HG03280 (cell line): ENCODE results near the gene ZBTB7C.
"Not testable (repeated sequence)": the region's sequence is repeated elsewhere in the genome, so short reads cannot be mapped to it uniquely, and the experiment has no call there.

Experiments
- ATAC-seq: cut with Tn5 transposase; IDR thresholded peaks from one replicate; pipeline ENCODE4 v1.9.1; 2021; ENCODE audit warnings: mild to moderate bottlenecking, moderate library complexity; ENCODE audit not compliant: unreplicated experiment

Gene ZBTB7C

DNA sequence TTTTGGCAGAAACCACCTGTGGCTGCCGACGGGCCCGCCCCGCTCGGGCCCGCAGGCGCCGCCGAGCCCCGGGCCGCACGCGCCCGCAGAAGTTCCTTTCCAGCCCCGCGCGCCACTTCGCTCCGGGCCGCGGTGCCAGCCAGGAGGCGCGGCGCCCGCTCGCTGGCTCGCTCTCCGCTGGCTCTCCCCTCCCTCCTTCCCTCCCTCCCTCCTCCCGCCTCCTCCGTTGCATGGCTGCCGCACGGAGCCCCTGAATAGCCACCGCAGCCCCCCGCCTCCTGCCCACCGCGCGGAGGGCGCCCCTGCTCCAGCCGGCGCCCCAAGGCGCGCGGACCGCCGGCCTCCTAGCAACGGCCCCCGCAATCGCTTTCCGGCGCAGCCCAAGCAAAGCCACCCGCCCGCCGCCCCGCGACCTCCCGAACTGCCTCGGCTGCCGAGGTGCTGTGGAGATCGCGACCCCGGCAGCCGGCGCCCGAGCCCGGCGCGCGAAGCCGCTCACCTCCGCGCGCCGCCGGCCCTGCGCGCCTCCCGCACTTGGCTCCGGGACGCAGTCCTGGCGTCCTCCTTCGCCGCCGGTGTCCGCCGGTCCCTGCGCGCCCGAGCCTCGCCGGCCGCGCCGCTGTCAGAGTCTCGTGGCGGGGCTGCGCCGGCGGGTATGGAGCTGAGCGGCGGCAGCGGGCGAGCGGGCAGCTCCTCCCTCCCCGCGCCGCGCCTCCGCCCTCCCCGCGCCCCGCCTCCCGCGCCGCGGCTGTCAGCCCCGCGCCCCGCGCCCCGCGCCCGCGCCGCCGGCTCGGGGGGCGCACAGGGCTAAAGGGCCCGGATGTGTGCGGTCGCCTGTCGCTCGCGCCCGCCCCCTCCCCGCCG lies at the start of gene ZBTB7C:
Gene ZBTB7C (minus strand): TSS at position 657 of the 864 bp plus-strand sequence.
- peak; percentile 34 for ATAC-seq

DNA sequence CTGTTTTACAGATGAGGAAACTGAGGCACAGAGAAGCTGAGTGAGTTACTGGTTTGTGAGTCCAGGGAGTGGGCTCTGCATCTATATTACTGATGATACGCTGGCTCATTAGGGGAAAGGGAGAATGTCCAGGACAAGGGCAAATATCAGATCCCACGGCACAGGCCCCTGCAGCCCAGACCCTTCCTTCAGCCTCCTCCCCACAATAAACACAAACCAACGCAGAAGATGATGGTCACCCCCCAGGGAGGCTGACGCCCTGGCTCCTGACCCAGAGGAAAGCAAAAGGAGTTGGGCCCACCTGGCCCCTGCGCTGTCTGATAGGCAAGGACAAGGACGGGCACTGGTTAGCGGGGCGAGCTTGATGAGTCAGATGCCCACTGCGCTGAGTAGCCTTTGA lies 47.7 kb upstream of the ZBTB7C start:
- no peak for ATAC-seq

DNA sequence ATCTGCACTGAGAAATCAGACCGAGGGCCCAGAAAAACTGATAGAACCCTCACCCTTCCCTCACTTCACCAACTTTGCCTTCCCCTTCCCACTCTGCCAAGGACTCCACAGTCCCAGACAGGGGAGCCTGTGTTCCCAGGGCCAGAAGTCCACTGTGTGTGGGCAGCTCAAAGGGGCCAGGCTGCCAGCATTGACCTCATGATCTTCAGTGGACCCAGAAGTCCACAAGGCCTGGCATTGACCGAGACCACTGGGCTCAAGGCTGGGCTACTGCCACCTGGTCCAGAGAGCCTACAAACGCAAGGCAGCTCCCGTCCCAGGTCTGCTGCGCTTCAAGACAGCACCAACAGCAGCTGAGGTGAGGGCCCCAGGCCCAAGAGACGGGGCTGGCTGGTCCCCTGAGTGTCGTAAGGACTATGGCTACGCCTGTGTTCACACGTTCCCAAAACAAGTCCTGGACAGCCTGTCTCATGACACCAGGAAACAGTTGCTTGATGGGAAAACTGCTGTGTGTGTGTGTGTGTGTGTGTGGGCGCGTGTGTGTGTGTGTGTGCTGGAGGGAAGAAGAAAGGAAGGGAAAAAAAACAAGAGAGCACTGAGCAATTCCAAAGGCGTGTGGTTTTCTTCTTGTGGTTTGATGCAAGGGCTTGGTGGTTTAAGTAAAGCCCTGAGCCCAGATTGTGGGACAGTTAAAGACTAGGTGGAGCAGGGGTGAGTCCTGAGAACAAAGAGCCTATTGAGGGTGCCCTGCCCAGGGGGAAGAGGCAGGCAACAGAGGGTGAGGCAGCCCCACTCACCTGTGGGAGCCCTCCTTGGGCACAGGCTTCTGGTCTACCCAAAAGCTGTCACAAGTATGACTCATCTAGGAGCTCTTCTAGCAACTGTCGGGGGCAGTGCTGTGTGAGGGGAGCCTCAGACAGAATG lies 46.6 kb upstream of the ZBTB7C start:
- no peak for ATAC-seq

DNA sequence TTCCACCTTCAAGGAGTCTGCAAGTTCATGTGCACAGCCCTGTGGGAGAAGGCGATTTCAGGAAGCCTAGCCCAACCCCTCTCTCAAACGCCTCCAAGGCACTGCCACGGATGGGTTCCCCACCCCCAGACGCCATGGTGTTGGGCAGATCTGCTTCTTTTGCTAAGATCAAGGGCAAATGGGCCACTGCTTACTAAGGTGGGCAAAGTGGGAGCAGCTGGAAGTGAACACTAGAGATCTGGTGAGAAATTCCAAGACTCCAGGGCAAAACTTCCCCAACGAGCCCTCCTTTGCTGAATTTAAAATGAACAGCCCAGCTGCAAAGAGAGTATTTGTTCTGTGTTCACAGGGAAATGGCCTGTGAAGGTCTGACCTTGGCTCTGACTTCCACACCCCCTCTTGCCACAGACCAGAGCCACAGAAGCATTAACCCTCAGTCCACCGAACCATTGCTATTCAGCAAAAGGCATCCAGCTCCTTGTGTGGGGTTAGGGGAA lies 45.1 kb upstream of the ZBTB7C start:
- no peak for ATAC-seq

DNA sequence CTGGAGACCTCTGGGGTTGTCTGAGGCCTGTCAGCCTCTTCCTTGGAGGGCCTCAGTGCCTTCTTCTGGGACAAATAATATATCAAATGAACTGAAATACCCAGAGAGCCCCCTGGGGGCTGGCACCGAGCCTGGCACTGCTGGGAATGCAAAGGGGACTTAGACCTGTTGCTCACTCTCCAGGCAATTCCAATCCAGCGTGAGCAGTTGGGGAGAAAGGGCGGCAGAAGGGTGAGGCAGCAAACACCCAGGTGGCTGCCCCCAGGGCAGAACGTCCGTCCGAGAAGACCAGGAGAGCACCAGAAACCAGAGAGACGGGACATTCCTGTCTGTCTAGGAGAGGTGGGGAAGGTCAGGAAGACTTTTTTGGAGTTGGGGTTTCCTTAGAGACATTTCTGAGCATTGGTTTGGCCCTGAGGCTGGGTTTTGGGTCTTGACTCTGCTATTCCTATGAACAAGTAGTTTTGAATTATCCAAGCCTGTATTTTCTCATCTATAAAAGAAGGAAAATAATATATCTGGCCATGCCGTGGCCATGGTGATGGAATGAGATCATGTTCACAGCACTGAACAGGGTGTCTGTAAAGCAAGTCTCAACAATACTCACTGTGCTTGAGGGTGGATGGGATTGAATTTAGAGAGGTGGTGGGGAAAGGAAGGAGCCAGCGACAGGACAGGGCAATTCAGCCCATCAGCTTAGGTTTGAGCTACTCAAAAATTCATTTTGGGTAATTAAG lies 44.3 kb upstream of the ZBTB7C start:
- ATAC-seq, result no peak

DNA sequence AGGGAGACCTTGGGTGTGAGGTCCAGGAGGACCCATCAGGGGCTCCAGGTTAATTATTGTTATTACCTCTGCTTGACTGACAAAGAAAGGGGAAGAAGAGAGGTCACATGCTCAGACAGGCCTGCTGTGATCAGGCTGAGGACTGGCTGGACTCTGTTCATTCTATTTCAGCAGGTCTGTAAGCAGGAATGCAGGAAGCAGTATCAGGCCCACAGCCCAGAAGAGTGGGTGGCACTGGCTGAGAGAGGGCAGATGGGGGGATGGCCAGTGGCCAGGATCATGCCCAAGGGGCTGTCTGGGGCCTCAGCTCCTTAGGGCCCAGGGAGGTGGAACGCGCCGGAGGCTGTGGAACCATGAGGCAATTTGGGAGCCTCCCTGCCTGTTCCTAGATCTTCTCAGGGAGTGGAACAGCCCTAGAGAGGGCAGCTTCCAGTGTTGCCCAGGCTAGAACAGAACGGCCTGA lies 43.7 kb upstream of the ZBTB7C start:
- no peak for ATAC-seq

DNA sequence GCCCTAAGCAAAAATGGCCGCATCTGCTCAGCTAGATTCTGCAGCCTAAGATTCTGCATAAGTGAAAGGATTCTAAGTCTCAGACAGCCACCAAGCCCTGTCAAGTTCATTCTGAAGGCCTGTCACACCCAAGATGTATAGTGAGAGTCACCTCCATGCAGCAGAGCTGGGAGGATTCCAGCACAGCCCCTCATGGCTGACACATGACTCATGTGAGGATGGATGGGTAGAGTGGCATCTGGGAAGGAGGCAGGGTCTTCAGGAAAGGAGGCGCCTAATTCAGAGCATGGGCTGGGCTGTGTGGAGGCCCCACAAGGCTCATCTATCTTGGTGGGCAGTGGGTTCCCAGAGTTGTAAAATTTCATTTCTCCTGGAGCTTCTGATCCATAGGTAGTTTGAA lies 41.5 kb upstream of the ZBTB7C start:
- no peak for ATAC-seq

DNA sequence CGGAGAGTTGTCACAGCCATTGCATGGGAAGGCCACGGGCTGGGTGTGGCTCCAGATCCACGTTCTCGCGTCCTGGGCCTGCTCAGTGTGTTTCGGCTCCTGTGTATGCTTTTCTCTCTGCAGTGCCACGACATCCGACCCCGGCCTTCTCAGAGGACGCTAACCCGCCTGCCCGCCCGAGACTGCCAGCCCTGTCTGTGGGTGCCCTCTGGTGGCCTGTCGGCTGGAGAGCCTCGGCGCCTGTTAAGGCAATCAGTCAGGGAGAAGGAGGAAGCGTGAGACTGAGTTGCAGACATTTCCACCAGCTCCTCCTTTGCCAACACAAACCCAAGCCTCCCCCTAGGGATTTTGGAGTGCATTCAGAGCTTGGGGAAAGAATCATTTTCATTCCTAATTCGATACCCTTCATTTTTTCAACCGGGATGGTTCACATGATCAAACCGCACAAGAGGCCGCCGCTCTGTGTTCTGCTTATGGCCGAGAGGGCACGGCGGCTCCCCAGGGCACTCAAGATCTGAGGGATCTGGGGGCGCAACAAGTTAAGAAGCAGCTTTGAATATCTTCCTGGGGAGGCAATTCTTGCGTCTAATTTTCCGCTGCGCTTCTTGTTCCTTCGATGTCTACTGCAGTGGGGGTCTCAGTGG lies 37.5 kb upstream of the ZBTB7C start:
- no peak for ATAC-seq

DNA sequence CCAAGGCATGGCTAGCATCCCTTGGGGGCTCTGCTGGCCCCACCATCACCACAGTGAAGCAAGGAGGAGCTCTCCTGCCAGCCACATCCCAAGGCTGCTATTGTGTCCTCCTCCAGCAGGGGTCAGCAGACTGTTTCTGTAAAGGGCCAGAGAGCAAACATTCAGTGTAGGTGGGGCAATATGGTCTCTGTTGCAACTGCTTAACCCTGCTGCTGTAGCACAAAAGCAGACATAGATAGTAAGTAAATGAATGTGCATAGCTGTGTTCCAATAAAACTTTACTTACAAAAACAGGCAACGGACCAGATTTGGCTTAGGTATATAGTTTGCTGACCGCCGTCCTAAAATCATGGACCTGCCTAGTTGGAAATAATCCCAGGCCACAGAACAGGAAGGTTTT lies 36.4 kb upstream of the ZBTB7C start:
- ATAC-seq, result peak; percentile 66

DNA sequence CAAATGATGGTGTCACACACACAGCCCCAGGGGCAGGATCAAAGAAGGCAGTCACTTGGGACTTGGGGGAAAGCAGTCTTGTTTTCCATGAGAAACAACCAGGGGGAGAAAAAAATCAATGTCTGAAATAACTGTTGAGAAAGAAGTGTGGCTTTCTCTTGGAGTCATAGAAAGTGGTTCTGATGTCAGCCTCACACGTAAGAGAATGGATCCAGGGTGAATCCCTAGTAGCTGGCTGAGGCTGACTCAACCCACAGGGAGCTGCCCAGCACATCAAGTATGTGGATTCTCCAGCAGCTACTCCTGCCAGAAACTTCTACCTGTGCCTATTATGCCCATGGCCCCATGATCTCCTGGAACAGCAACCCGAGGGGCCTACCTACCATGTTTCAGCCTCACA lies 33.6 kb upstream of the ZBTB7C start:
- ATAC-seq, result no peak

DNA sequence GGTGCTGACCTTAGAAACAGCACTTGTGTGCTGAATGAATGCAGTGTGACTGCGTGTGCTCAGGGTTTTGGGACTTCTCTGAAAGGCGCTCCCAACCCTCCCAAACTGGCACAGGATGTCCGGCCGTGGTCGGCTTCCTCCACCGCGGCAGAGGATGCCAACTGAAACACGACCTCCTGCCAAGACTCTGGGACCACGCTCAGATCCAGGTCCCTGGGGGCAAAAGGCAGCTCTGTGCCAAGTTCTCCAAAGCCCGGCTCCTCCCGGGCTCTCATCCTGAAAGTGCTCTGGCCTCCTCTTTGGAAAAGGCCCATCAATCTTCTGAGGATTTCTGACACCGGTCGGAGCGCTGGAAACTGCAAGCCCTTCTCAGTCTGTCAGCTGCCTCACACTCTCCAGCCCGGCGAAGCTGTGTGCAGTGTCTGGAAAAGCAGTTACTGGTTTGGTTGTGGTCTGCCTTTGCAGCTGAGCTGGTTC lies 32.3 kb upstream of the ZBTB7C start:
- no peak for ATAC-seq

DNA sequence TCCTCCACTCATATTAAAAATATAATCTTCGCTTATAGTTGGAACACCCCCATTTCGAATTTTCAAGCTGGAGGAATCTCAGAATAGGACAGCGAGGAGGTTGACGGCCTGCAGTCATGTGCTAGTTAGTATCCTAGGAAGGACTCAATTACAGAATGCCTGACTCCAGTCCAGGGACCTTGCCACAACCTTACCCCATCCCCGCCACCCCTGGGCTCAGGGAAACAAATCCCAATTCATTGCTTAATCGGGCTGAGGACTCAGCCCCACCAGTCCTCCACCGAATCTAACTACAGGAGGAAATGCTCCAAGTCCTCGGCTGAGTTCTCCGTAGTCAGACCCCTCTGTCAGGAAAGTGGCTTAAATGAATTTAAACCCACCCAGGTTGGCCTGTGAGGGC lies 31.7 kb upstream of the ZBTB7C start:
- ATAC-seq, result no peak

DNA sequence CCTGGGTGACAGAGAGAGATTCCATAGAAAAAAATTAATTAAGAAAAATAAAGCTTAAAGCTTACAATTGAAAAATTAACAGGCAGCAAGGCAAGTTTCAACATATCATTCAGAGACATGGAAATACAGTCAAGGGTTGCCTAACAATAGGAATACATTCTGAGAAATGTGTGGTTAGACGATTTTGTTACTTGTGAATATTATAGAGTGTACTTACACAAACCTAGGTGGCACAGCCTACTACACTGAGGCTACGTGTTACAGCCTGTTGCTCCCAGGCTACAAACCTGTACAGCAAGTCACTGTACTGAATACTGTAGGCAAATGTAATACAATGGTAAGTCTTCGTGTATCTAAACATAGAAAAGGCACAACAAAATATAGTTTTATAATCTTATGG lies 27.7 kb upstream of the ZBTB7C start:
- no peak for ATAC-seq

DNA sequence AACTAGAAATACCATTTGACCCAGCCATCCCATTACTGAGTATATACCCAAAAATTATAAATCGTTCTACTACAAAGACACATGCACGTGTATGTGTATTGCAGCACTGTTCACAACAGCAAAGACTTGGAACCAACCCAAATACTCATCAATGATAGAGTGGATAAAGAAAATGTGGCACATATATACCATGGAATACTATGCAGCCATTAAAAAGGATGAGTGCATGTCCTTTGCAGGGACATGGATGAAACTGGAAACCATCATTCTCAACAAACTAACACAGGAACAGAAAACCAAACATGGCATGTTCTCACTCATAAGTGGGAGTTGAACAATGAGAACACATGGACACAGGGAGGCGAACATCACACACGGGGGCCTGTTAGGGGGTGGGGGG lies 25.2 kb upstream of the ZBTB7C start:
- not testable (repeated sequence) for ATAC-seq

DNA sequence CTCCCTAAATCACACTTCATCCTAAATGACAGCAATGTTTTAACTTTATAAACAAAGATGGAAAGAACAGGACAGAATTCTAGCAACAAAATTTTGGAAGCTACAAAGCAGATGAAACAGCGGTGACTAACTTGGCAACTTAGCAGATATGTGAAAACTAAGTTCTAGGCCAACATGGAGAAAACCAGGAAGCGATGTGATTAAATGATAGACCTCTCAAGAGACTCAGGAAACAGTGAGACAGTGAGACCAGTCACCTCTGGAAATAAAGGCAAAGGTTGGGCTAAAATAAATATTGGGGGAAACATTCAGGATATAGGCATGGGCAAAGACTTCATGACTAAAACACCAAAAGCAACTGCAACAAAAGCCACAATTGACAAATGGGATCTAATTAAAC lies 24.4 kb upstream of the ZBTB7C start:
- no peak for ATAC-seq

DNA sequence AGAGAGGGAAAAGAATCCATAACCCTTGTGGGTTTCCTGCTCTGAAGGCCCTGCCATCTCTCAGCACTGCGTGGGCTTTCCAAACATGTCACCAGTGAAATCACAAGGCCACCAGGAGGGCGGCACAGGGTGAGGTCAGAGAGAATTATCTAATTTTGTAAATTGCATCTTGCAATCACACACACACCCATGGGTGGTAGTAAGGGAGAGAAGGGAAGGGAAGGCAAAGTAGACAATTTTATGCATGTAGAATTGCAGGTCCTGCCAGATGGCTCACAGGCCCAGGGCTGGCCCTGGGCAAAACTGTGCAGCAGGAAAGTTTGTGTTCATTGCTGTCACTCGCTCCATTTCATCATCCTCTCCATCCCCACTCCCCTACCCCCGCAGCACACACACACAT lies 21.0 kb upstream of the ZBTB7C start:
- ATAC-seq, result no peak

DNA sequence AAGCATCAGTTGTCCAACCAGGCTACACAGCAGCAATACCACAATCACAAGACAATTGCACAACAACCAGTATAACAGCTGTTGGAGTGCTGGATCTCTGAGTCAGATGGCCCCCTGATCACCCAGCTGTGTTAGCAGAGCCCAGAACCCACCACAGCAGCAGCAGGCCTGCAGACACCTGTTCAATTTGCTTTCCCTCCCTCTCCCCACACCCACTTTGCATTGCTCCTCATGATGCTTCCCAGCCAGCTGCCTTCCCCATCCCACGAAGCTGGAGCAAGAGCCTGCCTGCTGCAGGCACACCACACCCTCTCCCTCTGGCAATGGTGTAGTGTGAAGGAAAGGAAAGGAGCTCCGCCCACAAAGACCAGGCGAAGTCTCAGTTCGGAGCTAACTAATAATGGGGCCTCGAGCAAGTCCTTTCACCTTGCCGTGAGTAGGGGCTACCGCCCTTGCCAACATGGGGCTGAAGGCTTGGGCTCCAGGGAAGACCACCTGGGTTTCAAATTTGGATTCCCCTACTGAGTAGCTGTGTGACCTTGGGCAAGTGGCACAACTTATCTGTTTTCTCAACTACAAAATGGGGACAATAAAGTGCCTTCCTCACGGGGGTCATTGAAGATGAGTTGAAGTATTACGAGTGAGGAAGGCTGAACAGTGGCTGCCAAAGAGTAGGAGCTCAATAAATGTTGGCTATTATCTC lies 19.4 kb upstream of the ZBTB7C start:
- ATAC-seq, result no peak

DNA sequence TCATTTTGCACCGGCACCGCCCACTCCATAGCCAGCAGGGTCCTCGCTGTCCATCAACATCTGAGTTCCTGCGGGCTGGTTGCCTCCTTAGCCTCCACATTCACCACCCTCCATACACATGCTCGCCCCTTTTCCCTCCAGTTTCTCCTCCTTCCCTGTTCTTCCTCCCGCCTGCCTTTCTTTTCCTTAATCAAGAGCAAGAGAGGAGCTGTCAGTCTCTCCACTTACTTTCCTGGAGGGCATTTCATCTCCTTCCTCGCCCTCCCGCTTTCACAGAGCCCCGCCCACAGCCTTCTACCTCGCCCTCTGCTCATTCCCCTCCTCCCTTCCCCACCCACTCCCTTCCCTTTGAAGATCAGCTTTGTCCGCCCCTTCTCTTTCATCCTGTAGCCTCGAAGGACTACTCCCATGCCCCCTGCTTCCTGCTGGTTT lies 13.8 kb upstream of the ZBTB7C start:
- ATAC-seq, result no peak

DNA sequence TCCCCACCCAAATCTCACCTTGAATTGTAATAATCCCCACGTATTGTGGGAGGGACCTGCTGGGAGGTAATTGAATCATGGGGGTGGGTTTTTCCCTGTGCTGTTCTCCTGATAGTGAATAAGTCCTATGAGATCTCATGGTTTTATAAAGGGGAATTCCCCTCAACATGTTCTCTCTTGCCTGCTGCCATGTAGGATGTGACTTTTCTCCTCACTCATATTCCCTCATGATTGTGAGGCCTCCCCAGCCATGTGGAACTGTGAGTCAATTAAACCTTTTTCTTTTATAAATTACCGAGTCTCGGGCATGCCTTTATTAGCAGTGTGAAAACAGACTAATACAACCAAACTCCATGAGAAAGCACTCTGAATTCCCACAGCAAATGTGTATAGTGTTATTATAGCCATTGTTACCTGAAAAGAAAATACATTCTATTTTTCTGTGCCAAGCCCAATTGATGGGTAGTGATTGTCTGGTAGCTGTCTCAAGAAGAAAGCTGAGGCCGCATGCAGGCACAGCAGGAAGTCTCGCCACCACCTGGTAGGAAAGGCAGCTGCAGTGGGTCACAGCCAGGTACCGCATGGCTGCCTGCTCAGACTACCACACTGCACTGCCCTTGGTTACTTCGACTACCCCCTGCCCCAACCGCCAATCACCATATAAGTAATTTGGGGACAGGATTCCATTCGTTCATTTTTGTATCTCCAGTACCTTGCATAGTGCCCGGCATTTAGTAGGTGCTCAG lies 10.3 kb upstream of the ZBTB7C start:
- ATAC-seq, result no peak
